Upper lobe of left lung (tissue), 4 donors: Measurements from ENCODE around the gene UNC80.

Experiments
- CTCF ChIP-seq, 6 experiments: fragments of 450-650 bp in 4 of 6; fragments of 200-600 bp in 2 of 6; sonication (generic) in 2 of 6; IDR thresholded peaks; one replicate each; pipeline ENCODE4 v1.5.1; 2016 to 2019; ENCODE audit warnings: antibody characterized with exemption in 6 of 6
- POLR2A ChIP-seq, 4 donors: fragments of 450-650 bp; IDR thresholded peaks; one replicate each; pipeline ENCODE4 v1.5.1; 2016 to 2017; ENCODE audit warnings: antibody characterized with exemption in 4 of 4, mild to moderate bottlenecking in 2 of 4
- POLR2AphosphoS5 ChIP-seq, 2 donors: sonication (generic); formaldehyde crosslinking; IDR thresholded peaks; one replicate each; pipeline ENCODE4 v1.5.1; 2017; ENCODE audit warnings: antibody characterized with exemption in 2 of 2

- TF ChIP-seq CTCF (IDR thresholded peaks at IDR 0.05) (no peak), POLR2A (IDR thresholded peaks at IDR 0.05) (no peak), POLR2AphosphoS5 (IDR thresholded peaks at IDR 0.05) (no peak)
Observed at GRCh38 chr2:210007895-210008294, 236.3 kb downstream of the UNC80 start.
